ENCODE measurements around the gene ZBTB18. TPM values are rescaled to one million over a fixed set of nuclear protein-coding genes. Genes with fewer than 3 reads are reported as not detected.

Gene ZBTB18
- total and polyA plus RNA-seq, 2 donors (not counting 1 experiment from before 2014, with no cell fraction given), result 38.4 to 130 TPM

- no peak for ATAC-seq (ENCODE audit: low read depth)
- H2AFZ ChIP-seq (ENCODE audit: insufficient read depth, low read depth, low read length, poor library complexity, severe bottlenecking), result no peak overlapping the region
- no peak for TF ChIP-seq CTCF (IDR thresholded peaks at IDR 0.05)
- TF ChIP-seq EZH2 (IDR thresholded peaks at IDR 0.05; ENCODE audit: borderline replicate concordance, insufficient read depth, low read depth, low read length, poor library complexity, severe bottlenecking), result no peak
- POLR2A ChIA-PET, result no interaction called here
- peaks cover 0 to 2% (median 0%) of the 10 kb centered on the region in 3 donors for H3K9me3 ChIP-seq (ENCODE audit: control extremely low read depth in 1 of 3, control insufficient read depth in 2 of 3, insufficient read depth in 1 of 3, low read length in 2 of 3)
- Mint-ChIP-seq H3K27me3 (peaks cover 31% of the 10 kb centered on the region), H3K4me3 (no peak overlapping the region), H3K4me1 (peaks cover 14% of the 10 kb centered on the region), H3K27ac (no peak overlapping the region), H3K9me3 (ENCODE audit: insufficient read depth) (no peaks in the 10 kb centered on the region)
- H4K20me1 ChIP-seq (ENCODE audit: control insufficient read depth, insufficient read depth, low read length, poor library complexity, severe bottlenecking), result no peaks in the 10 kb centered on the region
- no peak for DNase-seq
- peaks cover 8 to 12% of the 10 kb centered on the region in 2 donors for H3K4me1 ChIP-seq (ENCODE audit: control insufficient read depth in 2 of 2, insufficient read depth in 2 of 2, low read length in 2 of 2)
- WGBS (ENCODE audit: insufficient coverage), result 97% methylated on average over 7 of the region's 9 CpGs
- intact Hi-C loops (cut with micrococcal nuclease), result no loop called here
- CTCF ChIA-PET, result no interaction called here
- no peaks in the 10 kb centered on the region for H3K79me2 ChIP-seq (ENCODE audit: control insufficient read depth, insufficient read depth, low read length)
- H3K9ac ChIP-seq (ENCODE audit: low read length), result no peak overlapping the region
- H3K4me2 ChIP-seq (replicated peaks; ENCODE audit: low read depth, low read length, poor library complexity, severe bottlenecking), result no peak overlapping the region
- no peak overlapping the region for H3K27ac ChIP-seq (ENCODE audit: low read length in 2 of 2)
- H3K4me3 ChIP-seq (ENCODE audit: control extremely low read depth in 1 of 5, extremely low read depth in 1 of 5, insufficient read depth in 1 of 5, low read depth in 2 of 5, low read length in 4 of 5), result no peak overlapping the region
- H3K36me3 ChIP-seq (replicated peaks in 1 of 2; ENCODE audit: control extremely low read depth in 1 of 2, control insufficient read depth in 1 of 2, extremely low read depth in 1 of 2, insufficient read depth in 2 of 2, low read length in 1 of 2), result no peaks in the 10 kb centered on the region
- peaks cover 0 to 7% (median 4%) of the 10 kb centered on the region in 4 experiments for H3K27me3 ChIP-seq (replicated peaks in 1 of 4; ENCODE audit: control extremely low read depth in 1 of 4, control insufficient read depth in 3 of 4, insufficient read depth in 4 of 4, low read length in 3 of 4)
Measured at GRCh38 chr1:244096691-244097090, 45.6 kb downstream of the ZBTB18 start.

GRCh38 chr1:244097523-244098405 lies 46.7 kb downstream of the ZBTB18 start:
- H3K27me3 ChIP-seq (replicated peaks in 1 of 4; ENCODE audit: control extremely low read depth in 1 of 4, control insufficient read depth in 3 of 4, insufficient read depth in 4 of 4, low read length in 3 of 4), result peaks cover 0 to 11% (median 4%) of the 10 kb centered on the region in 4 experiments
- H3K27me3 Mint-ChIP-seq, result peaks cover 32% of the 10 kb centered on the region
- H3K4me3 Mint-ChIP-seq, result no peak overlapping the region
- peaks cover 0 to 2% (median 0%) of the 10 kb centered on the region in 3 donors for H3K9me3 ChIP-seq (ENCODE audit: control extremely low read depth in 1 of 3, control insufficient read depth in 2 of 3, insufficient read depth in 1 of 3, low read length in 2 of 3)
- H3K4me3 ChIP-seq (ENCODE audit: control extremely low read depth in 1 of 5, extremely low read depth in 1 of 5, insufficient read depth in 1 of 5, low read depth in 2 of 5, low read length in 4 of 5), result no peak overlapping the region
- ChIA-PET CTCF (no interaction called here), POLR2A (no interaction called here)
- H3K9ac ChIP-seq (ENCODE audit: low read length), result no peak overlapping the region
- no peaks in the 10 kb centered on the region for H3K79me2 ChIP-seq (ENCODE audit: control insufficient read depth, insufficient read depth, low read length)
- no peak overlapping the region for H3K27ac ChIP-seq (ENCODE audit: low read length in 2 of 2)
- TF ChIP-seq EZH2 (IDR thresholded peaks at IDR 0.05; ENCODE audit: borderline replicate concordance, insufficient read depth, low read depth, low read length, poor library complexity, severe bottlenecking) (no peak), CTCF (IDR thresholded peaks at IDR 0.05) (no peak)
- H3K36me3 ChIP-seq (replicated peaks in 1 of 2; ENCODE audit: control extremely low read depth in 1 of 2, control insufficient read depth in 1 of 2, extremely low read depth in 1 of 2, insufficient read depth in 2 of 2, low read length in 1 of 2), result no peaks in the 10 kb centered on the region
- no peak overlapping the region for H3K27ac Mint-ChIP-seq
- intact Hi-C loops (cut with micrococcal nuclease), result no loop called here
- no peak overlapping the region for H3K4me2 ChIP-seq (replicated peaks; ENCODE audit: low read depth, low read length, poor library complexity, severe bottlenecking)
- no peak overlapping the region for H2AFZ ChIP-seq (ENCODE audit: insufficient read depth, low read depth, low read length, poor library complexity, severe bottlenecking)
- DNase-seq, result no peak
- no peaks in the 10 kb centered on the region for H3K9me3 Mint-ChIP-seq (ENCODE audit: insufficient read depth)
- no peak for ATAC-seq (ENCODE audit: low read depth)
- peaks cover 14% of the 10 kb centered on the region for H3K4me1 Mint-ChIP-seq
- WGBS (ENCODE audit: insufficient coverage), result 43% methylated on average over 2 of the region's 7 CpGs
- no peaks in the 10 kb centered on the region for H4K20me1 ChIP-seq (ENCODE audit: control insufficient read depth, insufficient read depth, low read length, poor library complexity, severe bottlenecking)
- H3K4me1 ChIP-seq (ENCODE audit: control insufficient read depth in 2 of 2, insufficient read depth in 2 of 2, low read length in 2 of 2), result peaks cover 8 to 12% of the 10 kb centered on the region in 2 donors

Measured in B cell (primary cell).